ENCODE measurements around the gene NUFIP1.

DNA sequence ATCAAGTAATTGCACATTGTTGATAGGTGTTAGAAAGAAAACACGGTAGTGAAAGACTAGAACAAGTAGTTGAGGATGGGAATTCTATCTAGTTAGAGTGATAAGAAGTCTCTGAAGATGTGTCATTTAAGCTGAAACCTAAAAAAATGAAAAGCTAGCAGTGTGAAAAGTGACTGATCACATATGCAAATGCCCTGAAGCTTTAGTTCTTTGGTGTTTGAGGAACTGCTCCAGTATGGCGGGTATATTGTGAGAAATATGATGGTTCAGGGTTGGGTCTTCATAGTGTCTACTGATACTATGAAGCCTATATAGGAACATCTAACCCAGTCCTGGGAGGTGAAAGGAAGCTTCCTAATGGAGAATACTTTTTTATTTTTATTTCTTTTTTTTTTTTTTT, 45.1 kb upstream of the NUFIP1 start:
- TF ChIP-seq EZH2 (IDR thresholded peaks at IDR 0.05) (no peak), POLR2AphosphoS5 (IDR thresholded peaks at IDR 0.05; ENCODE audit: borderline replicate concordance, low read depth, low read length) (no peak), FOXP2 (optimal IDR thresholded peaks at IDR 0.05; ENCODE audit: control extremely low read depth, extremely low read length, insufficient read depth) (no peak)

All from SK-N-MC (cell line).